LNCAP (cell line): ENCODE measurements around the gene FGFBP1.

ENCODE experiments used
- CTCF ChIP-seq: fragments of 450-650 bp; IDR thresholded peaks from 2 replicates; pipeline ENCODE4 v1.5.1; 2017; ENCODE audit warnings: mild to moderate bottlenecking

Gene FGFBP1

GRCh38 chr4:15907430-15907829 is 31.1 kb downstream of the FGFBP1 start:
- no peak for TF ChIP-seq CTCF

- TF ChIP-seq CTCF = no peak
Observed at GRCh38 chr4:15906020-15906443, 32.5 kb downstream of the FGFBP1 start.

DNA sequence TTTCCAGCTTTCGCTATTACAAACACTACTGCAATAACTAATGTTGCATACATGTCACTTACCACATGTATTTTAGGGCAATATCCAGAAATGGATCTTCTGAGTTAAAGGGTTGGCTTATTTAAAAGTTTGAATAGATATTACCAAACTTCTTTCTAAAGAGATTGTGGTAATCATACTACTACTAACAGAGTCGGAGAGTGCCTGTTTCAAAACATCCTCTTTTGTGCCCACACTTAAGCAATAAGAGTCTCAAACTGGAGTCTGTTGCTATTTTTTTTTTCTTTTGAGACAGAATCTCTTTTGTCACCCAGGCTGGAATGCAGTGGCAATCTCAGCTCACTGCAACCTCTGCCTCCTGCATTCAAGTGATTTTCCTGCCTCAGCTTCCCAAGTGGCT is 35.8 kb downstream of the FGFBP1 start:
- TF ChIP-seq CTCF = no peak

GRCh38 chr4:15901998-15902397 is 36.5 kb downstream of the FGFBP1 start:
- no peak for TF ChIP-seq CTCF

- no peak for TF ChIP-seq CTCF
Observed at GRCh38 chr4:15901007-15901406, 37.5 kb downstream of the FGFBP1 start.

- TF ChIP-seq CTCF = no peak
Observed at GRCh38 chr4:15899511-15899910, 39.0 kb downstream of the FGFBP1 start.

DNA sequence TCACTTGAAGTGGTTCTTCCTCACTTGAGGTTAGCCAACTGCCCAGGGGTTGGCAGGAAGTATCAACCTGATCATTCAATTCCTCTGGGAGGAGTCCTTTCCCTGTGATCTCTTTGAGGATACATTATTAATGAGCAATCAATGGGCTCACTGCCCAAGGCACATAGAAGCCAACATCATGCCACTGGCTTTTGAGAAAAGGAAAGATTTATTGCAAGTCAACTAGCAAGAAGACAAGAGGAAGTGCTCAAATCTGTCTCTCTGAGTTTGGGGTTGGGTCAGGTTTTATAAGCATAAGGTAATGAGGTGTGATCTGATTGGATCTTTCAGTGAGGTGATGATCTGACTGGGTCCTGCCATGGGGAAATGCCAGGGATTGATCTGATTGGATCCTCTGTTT is 39.6 kb downstream of the FGFBP1 start:
- TF ChIP-seq CTCF = no peak

DNA sequence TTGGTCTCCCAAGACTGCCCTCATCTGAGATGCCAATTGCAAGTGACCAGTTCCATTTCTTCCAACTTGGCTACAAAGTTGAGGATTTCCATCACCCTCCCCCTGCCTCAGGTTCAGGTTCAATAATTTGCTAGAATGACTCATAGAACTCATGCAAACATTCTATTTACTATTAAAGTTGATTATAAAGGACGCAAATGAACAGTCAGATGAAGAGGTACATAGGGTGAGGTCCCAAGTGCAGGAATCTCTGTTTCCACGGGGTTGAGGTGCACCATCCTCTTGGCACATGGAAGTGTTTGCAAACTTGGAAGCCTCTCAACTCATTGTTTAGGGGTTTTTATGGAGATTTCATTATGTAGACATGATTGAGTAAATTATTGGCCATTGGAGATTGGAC is 41.0 kb downstream of the FGFBP1 start:
- TF ChIP-seq CTCF = no peak
